Transverse colon (tissue), 4 donors: ENCODE results near the gene DST. TPM values are rescaled to one million over a fixed set of nuclear protein-coding genes. Genes with fewer than 3 reads are reported as not detected.

Source experiments
- DNase-seq: peaks from one replicate; pipeline ENCODE4 v3.0.0-alpha.2; 2019
- H3K27ac ChIP-seq, 4 donors: fragments of 200-600 bp; sonication (generic); 2 replicates each; pipeline ENCODE4 v1.5.1; 2016 to 2018; ENCODE audit warnings: inconsistent platforms in 4 of 4
- H3K27me3 ChIP-seq: fragments of 200-600 bp; sonication (generic); 2 replicates; pipeline ENCODE4 v1.5.1; 2017; ENCODE audit warnings: inconsistent platforms
- H3K36me3 ChIP-seq, 4 donors: fragments of 200-600 bp; sonication (generic); 2 replicates each; pipeline ENCODE4 v1.5.1; 2017 to 2019; ENCODE audit warnings: inconsistent platforms in 4 of 4
- H3K4me1 ChIP-seq, 4 donors: fragments of 200-600 bp; sonication (generic); 2 replicates each; pipeline ENCODE4 v1.5.1; 2017 to 2020; ENCODE audit warnings: inconsistent platforms in 4 of 4
- H3K4me3 ChIP-seq, 4 donors: fragments of 200-600 bp; sonication (generic); 1 replicate in 1 of 4; 2 replicates in 3 of 4; pipeline versions ENCODE4 v1.5.1 to v1.6.1; 2017 to 2019; ENCODE audit warnings: inconsistent platforms in 4 of 4
- H3K9me3 ChIP-seq, 2 donors: fragments of 200-600 bp; sonication (generic); 2 replicates each; pipeline ENCODE4 v1.5.1; 2017 to 2019; ENCODE audit warnings: inconsistent platforms in 2 of 2
- EP300 ChIP-seq: sonication (generic); formaldehyde crosslinking; IDR thresholded peaks from one replicate; pipeline ENCODE4 v1.6.1; 2017; ENCODE audit warnings: antibody characterized with exemption, low read depth
- POLR2A ChIP-seq: fragments of 450-650 bp; IDR thresholded peaks from one replicate; pipeline ENCODE4 v1.6.1; 2016; ENCODE audit warnings: antibody characterized with exemption, mild to moderate bottlenecking, moderate library complexity
- POLR2AphosphoS5 ChIP-seq, 3 donors: sonication (generic); formaldehyde crosslinking; IDR thresholded peaks; one replicate each; pipeline ENCODE4 v1.6.1; 2016; ENCODE audit warnings: antibody characterized with exemption in 3 of 3
- WGBS, 2 donors: methylation state at CpG; one replicate each; pipeline ENCODE4 v1.1.5; 2018; ENCODE audit warnings: low coverage in 1 of 2; 5-methylcytosine and 5-hydroxymethylcytosine counted together
- in situ Hi-C, 4 donors: fragments of 200-750 bp; cut with MboI; loops; one replicate each; pipeline versions ENCODE4 v1.15.0 to v1.15.1; 2017; ENCODE audit warnings: low sequenced_read_pairs in 3 of 4, low pct_ligation_motif_present in 1 of 4, low pct_unique_long_range_greater_than_20kb in 1 of 4
- intact Hi-C: fragments of 100-400 bp; cut with DNase I; formaldehyde crosslinking; loops from one replicate; pipeline ENCODE4 v1.15.1; 2023; ENCODE audit warnings: low total_unique reads
- total RNA-seq, 4 donors: library from RNA; depleted of rRNA; stranded (reverse); fragments of >200 nt; gene quantifications; one replicate each; pipeline ENCODE4 v1.1.0, GENCODE V29; 2016
- TF ChIP-seq, protein P1 (sequence below), 5 experiments: fragments of 200-600 bp in 3 of 5; fragments of 450-650 bp in 2 of 5; sonication (generic) in 3 of 5; IDR thresholded peaks; 1 replicate in 2 of 5; 2 replicates in 3 of 5; pipeline ENCODE4 v1.5.1; 2016 to 2017; ENCODE audit warnings: antibody characterized with exemption in 5 of 5, inconsistent platforms in 3 of 5, mild to moderate bottlenecking in 2 of 5, moderate library complexity in 1 of 5

Gene DST
- total RNA-seq, 4 donors from 2014 or later, result 280 to 535 (median 428) TPM

- peaks cover 0 to 19% (median 0%) of the 10 kb centered on the region in 4 donors for H3K36me3 ChIP-seq
- TF ChIP-seq, protein P1, sequence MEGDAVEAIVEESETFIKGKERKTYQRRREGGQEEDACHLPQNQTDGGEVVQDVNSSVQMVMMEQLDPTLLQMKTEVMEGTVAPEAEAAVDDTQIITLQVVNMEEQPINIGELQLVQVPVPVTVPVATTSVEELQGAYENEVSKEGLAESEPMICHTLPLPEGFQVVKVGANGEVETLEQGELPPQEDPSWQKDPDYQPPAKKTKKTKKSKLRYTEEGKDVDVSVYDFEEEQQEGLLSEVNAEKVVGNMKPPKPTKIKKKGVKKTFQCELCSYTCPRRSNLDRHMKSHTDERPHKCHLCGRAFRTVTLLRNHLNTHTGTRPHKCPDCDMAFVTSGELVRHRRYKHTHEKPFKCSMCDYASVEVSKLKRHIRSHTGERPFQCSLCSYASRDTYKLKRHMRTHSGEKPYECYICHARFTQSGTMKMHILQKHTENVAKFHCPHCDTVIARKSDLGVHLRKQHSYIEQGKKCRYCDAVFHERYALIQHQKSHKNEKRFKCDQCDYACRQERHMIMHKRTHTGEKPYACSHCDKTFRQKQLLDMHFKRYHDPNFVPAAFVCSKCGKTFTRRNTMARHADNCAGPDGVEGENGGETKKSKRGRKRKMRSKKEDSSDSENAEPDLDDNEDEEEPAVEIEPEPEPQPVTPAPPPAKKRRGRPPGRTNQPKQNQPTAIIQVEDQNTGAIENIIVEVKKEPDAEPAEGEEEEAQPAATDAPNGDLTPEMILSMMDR (IDR thresholded peaks at IDR 0.05), result no peak
- no peak for TF ChIP-seq POLR2A
- no peak for TF ChIP-seq POLR2AphosphoS5 (IDR thresholded peaks at IDR 0.05)
- TF ChIP-seq EP300, result no peak
- in situ Hi-C loops, result no loop called here
Measured at GRCh38 chr6:56556751-56557540, 85.7 kb downstream of the DST start.

GRCh38 chr6:56555438-56555872 is 87.2 kb downstream of the DST start:
- H3K4me1 ChIP-seq, result peaks cover 0 to 23% (median 4%) of the 10 kb centered on the region in 4 donors
- DNase-seq, result no peak
- no peaks in the 10 kb centered on the region for H3K9me3 ChIP-seq
- no peak overlapping the region for H3K4me3 ChIP-seq
- in situ Hi-C loops (no loop called here), intact Hi-C loops (no loop called here)
- TF ChIP-seq POLR2AphosphoS5 (IDR thresholded peaks at IDR 0.05), result no peak
- TF ChIP-seq, protein P1 (IDR thresholded peaks at IDR 0.05), result no peak
- no peak for TF ChIP-seq EP300
- TF ChIP-seq POLR2A, result no peak
- peaks cover 0 to 12% (median 0%) of the 10 kb centered on the region in 4 donors for H3K36me3 ChIP-seq
- peak overlapping the region; percentile 20 to 55 (median 36) for H3K27ac ChIP-seq
- WGBS, 2 donors, result 58 to 62% methylated on average over 5 of the region's 5 CpGs
- H3K27me3 ChIP-seq, result no peaks in the 10 kb centered on the region

More at GRCh38 chr6:56556751-56557540, 85.7 kb downstream of the DST start:
- Histone ChIP-seq H3K4me3 (no peak overlapping the region), H3K27ac (no peak overlapping the region), H3K27me3 (no peaks in the 10 kb centered on the region), H3K9me3 (no peaks in the 10 kb centered on the region), H3K4me1 (peaks cover 0 to 9% (median 2%) of the 10 kb centered on the region in 4 donors)
- WGBS, 2 donors, result 72 to 85% methylated on average over 1 of the region's 1 CpG
- no peak for DNase-seq
- intact Hi-C loops, result no loop called here

- H3K27me3 ChIP-seq, result no peaks in the 10 kb centered on the region
- TF ChIP-seq, protein P1 (IDR thresholded peaks at IDR 0.05), result no peak
- TF ChIP-seq POLR2A, result no peak
- no peak for TF ChIP-seq EP300
- TF ChIP-seq POLR2AphosphoS5 (IDR thresholded peaks at IDR 0.05), result no peak
- no peak overlapping the region for H3K4me3 ChIP-seq
- in situ Hi-C loops (no loop called here), intact Hi-C loops (no loop called here)
- H3K36me3 ChIP-seq, result no peaks in the 10 kb centered on the region
- no peak for DNase-seq
- peaks cover 3 to 42% (median 9%) of the 10 kb centered on the region in 4 donors for H3K4me1 ChIP-seq
- no peaks in the 10 kb centered on the region for H3K9me3 ChIP-seq
- WGBS, 2 donors, result 82 to 86% methylated on average over 6 to 7 of the region's 7 CpGs
- peak overlapping the region; percentile 7 to 64 (median 38) for H3K27ac ChIP-seq
Measured at GRCh38 chr6:56552187-56553130, 90.2 kb downstream of the DST start.
